SU-DHL-6 (cell line): Measurements from ENCODE around the gene SOX5.

Experiments used
- H2AFZ ChIP-seq: fragments of 200-600 bp; sonication (generic); 2 replicates; pipeline ENCODE4 v1.6.1; 2014; ENCODE audit warnings: low read depth, mild to moderate bottlenecking, moderate library complexity, mixed read lengths, antibody characterized with exemption, low read length; ENCODE audit not compliant: severe bottlenecking
- H3F3A ChIP-seq: fragments of 200-600 bp; shearing (Covaris generic); 2 replicates; pipeline ENCODE4 v1.6.0; 2016; ENCODE audit warnings: antibody characterized with exemption, mild to moderate bottlenecking; ENCODE audit not compliant: insufficient read depth
- H3K27ac ChIP-seq: fragments of 200-600 bp; sonication (generic); 2 replicates; pipeline ENCODE4 v1.5.1; 2016; ENCODE audit warnings: low read depth, mild to moderate bottlenecking, low read length, moderate library complexity, mixed read lengths
- H3K27me3 ChIP-seq: fragments of 200-600 bp; sonication (generic), shearing (Covaris generic); 2 replicates; pipeline ENCODE4 v1.6.0; 2014; ENCODE audit warnings: mild to moderate bottlenecking, low read length
- H3K36me3 ChIP-seq: fragments of 200-600 bp; sonication (generic); 2 replicates; pipeline ENCODE4 v1.6.1; 2014; ENCODE audit warnings: mild to moderate bottlenecking, low read length, mixed read lengths
- H3K4me2 ChIP-seq: fragments of 300-600, 200-600 bp; shearing (Covaris generic), sonication (generic); 2 replicates; pipeline ENCODE4 v1.6.0; 2014; ENCODE audit warnings: low read length, low read depth, mild to moderate bottlenecking; ENCODE audit not compliant: poor library complexity, severe bottlenecking
- H3K4me3 ChIP-seq: fragments of 200-600 bp; sonication (generic); 2 replicates; pipeline ENCODE4 v1.5.1; 2014; ENCODE audit warnings: antibody characterized with exemption, low read length, mild to moderate bottlenecking, mixed read lengths; ENCODE audit not compliant: insufficient read depth, poor library complexity, severe bottlenecking
- H3K79me2 ChIP-seq: fragments of 200-600 bp; sonication (generic); 2 replicates; pipeline ENCODE4 v1.6.1; 2014; ENCODE audit warnings: mild to moderate bottlenecking, low read length, moderate library complexity; ENCODE audit not compliant: insufficient read depth
- H3K9ac ChIP-seq: fragments of 200-600 bp; sonication (generic); 2 replicates; pipeline ENCODE4 v1.7.0; 2014; ENCODE audit warnings: mild to moderate bottlenecking, low read length
- H3K9me2 ChIP-seq: fragments of 200-600 bp; sonication (generic); replicated peaks from 2 replicates; pipeline ENCODE4 v1.6.1; 2014; ENCODE audit warnings: low read length; ENCODE audit not compliant: insufficient read depth
- H3K9me3 ChIP-seq: fragments of 200-600 bp; sonication (generic); 2 replicates; pipeline ENCODE4 v1.6.1; 2014; ENCODE audit warnings: low read length, mixed read lengths; ENCODE audit not compliant: insufficient read depth
- H4K20me1 ChIP-seq: fragments of 200-600 bp; sonication (generic); 2 replicates; pipeline ENCODE4 v1.6.1; 2014; ENCODE audit warnings: low read depth, mild to moderate bottlenecking, antibody characterized with exemption, low read length, moderate library complexity, mixed read lengths
- EZH2phosphoT487 ChIP-seq: fragments of 200-600 bp; sonication (generic), shearing (Covaris generic); conservative IDR thresholded peaks from 2 replicates; pipeline ENCODE4 v1.6.1; 2018; ENCODE audit warnings: mild to moderate bottlenecking, antibody characterized with exemption, low read length, moderate library complexity, mixed read lengths
- TF ChIP-seq, protein P1 (sequence below): fragments of 200-600 bp; sonication (generic); IDR thresholded peaks from one replicate; pipeline ENCODE4 v1.5.1; 2017; ENCODE audit warnings: antibody characterized with exemption, mild to moderate bottlenecking, low read length, moderate library complexity; ENCODE audit not compliant: insufficient read depth, poor library complexity, severe bottlenecking

The SOX5 gene

DNA sequence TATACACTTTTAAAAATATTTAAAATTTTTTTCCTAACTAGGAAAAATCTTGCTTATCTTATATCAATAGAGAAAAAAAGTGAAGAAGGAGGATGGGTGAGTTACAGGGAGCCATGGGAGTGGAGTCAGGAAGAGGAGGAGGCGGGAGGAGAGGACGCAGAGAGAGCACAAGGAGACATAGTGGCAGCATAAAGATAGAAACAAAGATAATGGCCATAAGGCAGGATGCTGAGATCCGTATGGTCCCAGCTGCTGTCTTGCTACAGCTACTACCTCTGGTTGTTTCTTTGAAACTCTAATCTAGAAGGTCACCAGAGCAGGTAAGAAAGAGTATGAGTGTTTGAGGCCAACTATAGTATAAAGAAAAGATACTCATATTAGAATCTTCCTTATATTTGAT, 2.6 kb upstream of the SOX5 start:
- Histone ChIP-seq H3K9ac (no peak overlapping the region), H3K27ac (no peak overlapping the region), H3K9me2 (no peaks in the 10 kb centered on the region), H2AFZ (no peak overlapping the region), H4K20me1 (no peaks in the 10 kb centered on the region), H3K4me3 (no peak overlapping the region), H3F3A (no peaks in the 10 kb centered on the region), H3K79me2 (no peaks in the 10 kb centered on the region), H3K4me2 (no peak overlapping the region), H3K9me3 (no peaks in the 10 kb centered on the region), H3K36me3 (no peaks in the 10 kb centered on the region), H3K27me3 (no peaks in the 10 kb centered on the region)
- TF ChIP-seq, protein P1, sequence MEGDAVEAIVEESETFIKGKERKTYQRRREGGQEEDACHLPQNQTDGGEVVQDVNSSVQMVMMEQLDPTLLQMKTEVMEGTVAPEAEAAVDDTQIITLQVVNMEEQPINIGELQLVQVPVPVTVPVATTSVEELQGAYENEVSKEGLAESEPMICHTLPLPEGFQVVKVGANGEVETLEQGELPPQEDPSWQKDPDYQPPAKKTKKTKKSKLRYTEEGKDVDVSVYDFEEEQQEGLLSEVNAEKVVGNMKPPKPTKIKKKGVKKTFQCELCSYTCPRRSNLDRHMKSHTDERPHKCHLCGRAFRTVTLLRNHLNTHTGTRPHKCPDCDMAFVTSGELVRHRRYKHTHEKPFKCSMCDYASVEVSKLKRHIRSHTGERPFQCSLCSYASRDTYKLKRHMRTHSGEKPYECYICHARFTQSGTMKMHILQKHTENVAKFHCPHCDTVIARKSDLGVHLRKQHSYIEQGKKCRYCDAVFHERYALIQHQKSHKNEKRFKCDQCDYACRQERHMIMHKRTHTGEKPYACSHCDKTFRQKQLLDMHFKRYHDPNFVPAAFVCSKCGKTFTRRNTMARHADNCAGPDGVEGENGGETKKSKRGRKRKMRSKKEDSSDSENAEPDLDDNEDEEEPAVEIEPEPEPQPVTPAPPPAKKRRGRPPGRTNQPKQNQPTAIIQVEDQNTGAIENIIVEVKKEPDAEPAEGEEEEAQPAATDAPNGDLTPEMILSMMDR = no peak
- no peak for TF ChIP-seq EZH2phosphoT487

DNA sequence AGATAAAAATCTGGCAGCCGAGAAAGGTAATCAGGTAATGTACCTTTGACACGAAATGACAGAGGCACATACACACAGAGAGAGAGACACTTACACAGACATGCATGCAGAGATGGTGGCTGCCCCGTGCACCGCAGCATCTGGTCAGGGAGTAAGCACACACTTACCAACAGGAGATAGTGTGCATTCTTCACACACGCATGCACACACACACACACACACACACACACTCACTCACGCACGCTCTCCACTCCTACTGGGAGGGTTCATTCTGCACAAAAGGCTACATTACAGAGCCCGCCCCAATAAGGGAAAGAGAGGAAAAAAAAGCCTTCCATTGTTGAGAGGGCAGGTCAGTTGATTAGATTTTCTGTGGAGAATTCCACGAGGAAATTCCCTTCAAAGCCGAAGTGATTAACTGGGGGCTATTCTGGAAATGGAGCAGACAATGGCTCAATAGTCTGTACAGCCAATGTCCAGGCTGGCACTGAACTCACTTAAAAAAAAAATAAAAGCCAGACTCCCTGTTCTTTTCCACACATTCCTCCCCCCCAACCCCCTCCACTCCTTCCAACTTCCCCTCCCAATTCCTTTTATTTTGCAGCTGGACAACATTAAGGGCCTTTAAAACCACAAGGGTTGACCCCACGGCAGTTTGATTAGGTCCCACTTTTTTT, 1.4 kb upstream of the SOX5 start:
- Histone ChIP-seq H3K27me3 (no peaks in the 10 kb centered on the region), H3K27ac (no peak overlapping the region), H3K4me2 (no peak overlapping the region), H3K79me2 (no peaks in the 10 kb centered on the region), H2AFZ (no peak overlapping the region), H3F3A (no peaks in the 10 kb centered on the region), H3K9ac (no peak overlapping the region), H3K36me3 (no peaks in the 10 kb centered on the region), H3K9me3 (no peaks in the 10 kb centered on the region), H4K20me1 (no peaks in the 10 kb centered on the region), H3K9me2 (no peaks in the 10 kb centered on the region), H3K4me3 (no peak overlapping the region)
- TF ChIP-seq, protein P1 = no peak
- no peak for TF ChIP-seq EZH2phosphoT487

DNA sequence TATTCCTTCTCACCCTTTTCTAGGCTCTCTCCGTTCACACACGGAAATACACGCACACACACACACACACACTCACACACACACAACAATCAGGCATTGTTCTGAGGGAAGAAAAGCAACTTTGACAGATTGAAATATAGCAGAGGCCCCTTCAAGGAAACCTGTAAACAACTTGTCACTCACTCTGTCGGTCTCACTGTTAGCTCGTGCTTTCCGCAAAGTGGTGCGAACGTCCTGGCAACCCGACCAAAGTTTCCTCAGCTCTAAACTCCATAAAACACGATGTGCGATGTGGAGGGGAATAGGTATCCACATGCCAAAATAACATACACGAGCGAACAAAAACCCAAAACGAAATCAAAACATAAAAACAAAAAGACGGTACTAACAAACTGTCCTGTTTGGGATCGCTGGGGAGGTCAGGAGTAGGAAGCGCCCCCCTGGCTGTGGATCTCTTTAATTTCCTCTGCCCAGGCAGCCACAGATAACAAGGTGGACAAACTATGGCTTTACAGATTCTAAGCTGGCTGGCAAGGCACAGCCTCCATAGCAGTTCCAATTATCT, 822 bp upstream of the SOX5 start:
- H4K20me1 ChIP-seq = no peaks in the 10 kb centered on the region
- H2AFZ ChIP-seq = no peak overlapping the region
- TF ChIP-seq, protein P1 = no peak
- no peak for TF ChIP-seq EZH2phosphoT487
- no peak overlapping the region for H3K4me3 ChIP-seq
- H3K9ac ChIP-seq = no peak overlapping the region
- H3F3A ChIP-seq = no peaks in the 10 kb centered on the region
- H3K27ac ChIP-seq = no peak overlapping the region
- H3K36me3 ChIP-seq = no peaks in the 10 kb centered on the region
- no peaks in the 10 kb centered on the region for H3K27me3 ChIP-seq
- H3K4me2 ChIP-seq = no peak overlapping the region
- H3K9me3 ChIP-seq = no peaks in the 10 kb centered on the region
- H3K79me2 ChIP-seq = no peaks in the 10 kb centered on the region
- H3K9me2 ChIP-seq = no peaks in the 10 kb centered on the region
